GM12874 (cell line): ENCODE data around the gene GPATCH8.

Experiments
- CTCF ChIP-seq: IDR thresholded peaks from 2 replicates; pipeline ENCODE4 v1.5.1; 2011; ENCODE audit warnings: low read depth, mild to moderate bottlenecking, control low read depth, low read length, moderate library complexity; ENCODE audit not compliant: insufficient read depth

GPATCH8 gene

GRCh38 chr17:44349553-44350070 lies 153.6 kb downstream of the GPATCH8 start:
- no peak for TF ChIP-seq CTCF

- no peak for TF ChIP-seq CTCF
Observed at GRCh38 chr17:44348988-44349364, 154.2 kb downstream of the GPATCH8 start.

- no peak for TF ChIP-seq CTCF
Observed at GRCh38 chr17:44348234-44348987, 154.8 kb downstream of the GPATCH8 start.
